RWPE1 (cell line): ENCODE results near the gene TSC2.

Experiments
- CTCF ChIA-PET: fragments of 350-600 bp; sonication (Branson Sonifier 250); formaldehyde crosslinking; extraction: SDS; loops from one replicate; lab custom pipeline; 2021; lab: Yijun Ruan, JAX
- POLR2A ChIA-PET: fragments of 400-600 bp; formaldehyde crosslinking; extraction: SDS; loops from one replicate; lab custom pipeline; 2020; ENCODE audit warnings: antibody characterized with exemption; ENCODE audit not compliant: low non-redundant PET; lab: Yijun Ruan, JAX
- DNase-seq: peaks from one replicate; pipeline ENCODE4 v3.0.0; 2012; ENCODE audit warnings: low spot score
- H3K27ac ChIP-seq: fragments of 450-650 bp; 2 replicates; pipeline ENCODE4 v1.5.1; 2017
- TF ChIP-seq, protein P1 (sequence below): fragments of 450-650 bp; conservative IDR thresholded peaks from 2 replicates; pipeline ENCODE4 v1.5.1; 2017; ENCODE audit warnings: low read depth, mild to moderate bottlenecking

TSC2 gene

DNA sequence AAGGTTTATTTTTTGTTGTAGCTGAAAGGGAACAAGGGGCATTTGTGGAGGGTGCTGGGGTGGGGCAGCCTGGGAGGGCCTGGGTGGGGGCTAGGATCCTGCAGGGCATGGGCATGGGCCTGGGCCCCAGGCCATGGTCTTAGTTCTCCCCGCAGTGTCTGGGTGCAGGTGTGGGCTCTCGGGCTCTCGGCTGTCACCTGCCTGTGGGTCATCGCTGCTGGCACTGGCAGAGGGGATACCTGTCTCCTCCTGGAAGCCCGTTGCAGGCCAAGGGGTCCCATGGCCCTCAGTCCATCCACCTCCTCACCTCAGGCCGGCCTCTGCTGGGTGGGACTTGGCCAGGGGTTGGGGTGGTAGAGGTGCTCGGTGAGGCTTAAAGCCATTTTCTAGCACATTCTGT, 30.3 kb downstream of the TSC2 start:
- TF ChIP-seq, protein P1, sequence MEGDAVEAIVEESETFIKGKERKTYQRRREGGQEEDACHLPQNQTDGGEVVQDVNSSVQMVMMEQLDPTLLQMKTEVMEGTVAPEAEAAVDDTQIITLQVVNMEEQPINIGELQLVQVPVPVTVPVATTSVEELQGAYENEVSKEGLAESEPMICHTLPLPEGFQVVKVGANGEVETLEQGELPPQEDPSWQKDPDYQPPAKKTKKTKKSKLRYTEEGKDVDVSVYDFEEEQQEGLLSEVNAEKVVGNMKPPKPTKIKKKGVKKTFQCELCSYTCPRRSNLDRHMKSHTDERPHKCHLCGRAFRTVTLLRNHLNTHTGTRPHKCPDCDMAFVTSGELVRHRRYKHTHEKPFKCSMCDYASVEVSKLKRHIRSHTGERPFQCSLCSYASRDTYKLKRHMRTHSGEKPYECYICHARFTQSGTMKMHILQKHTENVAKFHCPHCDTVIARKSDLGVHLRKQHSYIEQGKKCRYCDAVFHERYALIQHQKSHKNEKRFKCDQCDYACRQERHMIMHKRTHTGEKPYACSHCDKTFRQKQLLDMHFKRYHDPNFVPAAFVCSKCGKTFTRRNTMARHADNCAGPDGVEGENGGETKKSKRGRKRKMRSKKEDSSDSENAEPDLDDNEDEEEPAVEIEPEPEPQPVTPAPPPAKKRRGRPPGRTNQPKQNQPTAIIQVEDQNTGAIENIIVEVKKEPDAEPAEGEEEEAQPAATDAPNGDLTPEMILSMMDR, result no peak
- peak overlapping the region; percentile 3; the same call in 1 of the 2 replicates for H3K27ac ChIP-seq
- DNase-seq, result no peak
- ChIA-PET CTCF (no interaction called here), POLR2A (no interaction called here)

DNA sequence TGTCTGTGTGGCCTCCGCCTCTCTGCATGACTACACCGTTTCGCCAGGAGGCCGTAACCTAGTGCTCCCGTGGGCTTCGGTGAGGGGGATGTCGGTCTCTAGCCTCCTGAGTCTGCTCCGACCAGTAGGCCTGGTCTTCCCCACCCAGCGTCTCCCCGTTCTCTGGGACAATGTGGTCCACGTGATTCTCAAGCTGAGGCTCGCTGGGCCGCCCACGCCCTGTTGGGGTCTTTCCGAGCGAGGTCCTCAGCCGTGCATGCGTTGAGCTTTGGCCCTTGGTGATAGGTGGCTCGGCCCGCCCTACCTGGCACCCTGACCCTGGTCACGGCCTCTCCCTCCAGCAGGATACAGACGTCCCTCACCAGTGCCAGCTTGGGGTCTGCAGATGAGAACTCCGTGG, 30.9 kb downstream of the TSC2 start:
- peak overlapping the region; percentile 17; the same call in 1 of the 2 replicates for H3K27ac ChIP-seq
- TF ChIP-seq, protein P1, result no peak

DNA sequence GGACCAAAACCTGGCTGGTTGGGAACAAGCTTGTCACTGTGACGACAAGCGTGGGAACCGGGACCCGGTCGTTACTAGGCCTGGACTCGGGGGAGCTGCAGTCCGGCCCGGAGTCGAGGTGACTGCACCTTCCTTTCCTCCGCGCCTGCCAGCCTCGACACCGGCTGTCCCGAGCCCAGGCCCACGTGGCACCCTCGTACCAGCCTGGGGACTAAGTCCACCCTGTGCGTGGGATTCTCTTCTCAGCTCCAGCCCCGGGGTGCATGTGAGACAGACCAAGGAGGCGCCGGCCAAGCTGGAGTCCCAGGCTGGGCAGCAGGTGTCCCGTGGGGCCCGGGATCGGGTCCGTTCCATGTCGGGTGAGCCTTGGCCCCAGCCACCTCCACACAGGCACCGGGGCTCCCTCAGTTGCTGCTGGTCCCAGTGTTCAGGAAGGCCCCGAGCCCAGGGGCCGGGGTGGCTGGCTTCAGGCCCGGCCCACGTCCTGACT, 31.6 kb downstream of the TSC2 start:
- peak overlapping the region; percentile 17; the same call in 1 of the 2 replicates for H3K27ac ChIP-seq
- TF ChIP-seq, protein P1, result no peak
- CTCF ChIA-PET, result no interaction called here
- DNase-seq, result no peak
- POLR2A ChIA-PET, result no interaction called here

More for the DNA sequence above, 30.9 kb downstream of the TSC2 start:
- ChIA-PET CTCF (no interaction called here), POLR2A (no interaction called here)
- DNase-seq, result no peak

DNA sequence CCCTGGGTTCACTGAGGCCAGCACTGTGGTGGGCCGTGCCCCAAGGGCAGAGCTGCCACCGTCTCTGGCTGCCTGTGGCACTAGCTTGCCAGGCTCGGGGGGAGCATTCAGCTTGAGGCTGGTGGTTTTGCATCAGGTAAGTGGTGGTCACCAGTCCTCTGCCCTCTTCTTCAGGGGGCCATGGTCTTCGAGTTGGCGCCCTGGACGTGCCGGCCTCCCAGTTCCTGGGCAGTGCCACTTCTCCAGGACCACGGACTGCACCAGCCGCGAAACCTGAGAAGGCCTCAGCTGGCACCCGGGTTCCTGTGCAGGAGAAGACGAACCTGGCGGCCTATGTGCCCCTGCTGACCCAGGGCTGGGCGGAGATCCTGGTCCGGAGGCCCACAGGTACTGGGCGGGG, 32.2 kb downstream of the TSC2 start:
- no peak for DNase-seq
- ChIA-PET CTCF (no interaction called here), POLR2A (interaction anchor here (0.6 kb wide), 1 partner anchor 146 kb away, joined by 13 read pairs; no protein-coding TSS in a partner anchor)
- TF ChIP-seq, protein P1, result no peak
- no peak overlapping the region for H3K27ac ChIP-seq

DNA sequence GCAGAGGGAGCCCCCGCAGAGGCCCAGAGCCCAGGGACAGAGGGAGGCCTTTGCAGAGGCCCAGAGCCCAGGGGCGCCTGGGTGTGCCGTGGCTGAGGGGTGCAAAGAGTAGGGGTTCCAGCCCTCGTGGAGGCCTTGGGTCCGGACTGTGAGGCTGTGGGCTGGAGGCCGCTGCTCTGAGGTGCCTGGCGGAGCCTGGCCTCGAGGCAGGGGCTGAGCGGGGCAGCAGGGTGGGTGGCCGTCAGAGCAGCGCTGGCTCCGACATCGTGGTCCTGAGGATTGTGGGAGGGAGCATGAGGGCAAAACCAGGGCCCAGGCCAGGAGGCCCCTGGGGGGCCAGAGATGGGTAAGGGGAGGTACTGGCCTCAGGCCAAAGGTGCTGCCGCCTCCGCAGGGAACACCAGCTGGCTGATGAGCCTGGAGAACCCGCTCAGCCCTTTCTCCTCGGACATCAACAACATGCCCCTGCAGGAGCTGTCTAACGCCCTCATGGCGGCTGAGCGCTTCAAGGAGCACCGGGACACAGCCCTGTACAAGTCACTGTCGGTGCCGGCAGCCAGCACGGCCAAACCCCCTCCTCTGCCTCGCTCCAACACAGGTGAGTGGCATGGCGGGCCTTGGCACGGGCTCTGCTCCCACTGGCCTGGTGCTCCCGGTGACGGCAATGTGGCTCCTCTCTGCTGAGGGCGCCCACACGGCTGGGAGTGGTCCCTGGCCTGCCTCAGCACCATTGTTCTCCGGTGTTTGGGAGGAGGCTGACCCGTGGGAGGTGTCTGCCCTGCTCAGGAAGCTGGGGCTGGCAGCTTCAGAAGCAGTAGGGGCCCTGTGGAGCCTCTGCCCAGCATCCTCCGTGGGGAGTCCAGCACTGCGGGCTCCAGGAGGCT, 33.7 kb downstream of the TSC2 start:
- ChIA-PET POLR2A (no interaction called here), CTCF (no interaction called here)
- H3K27ac ChIP-seq, result peak overlapping the region; percentile 57
- no peak for DNase-seq
- TF ChIP-seq, protein P1, result no peak

DNA sequence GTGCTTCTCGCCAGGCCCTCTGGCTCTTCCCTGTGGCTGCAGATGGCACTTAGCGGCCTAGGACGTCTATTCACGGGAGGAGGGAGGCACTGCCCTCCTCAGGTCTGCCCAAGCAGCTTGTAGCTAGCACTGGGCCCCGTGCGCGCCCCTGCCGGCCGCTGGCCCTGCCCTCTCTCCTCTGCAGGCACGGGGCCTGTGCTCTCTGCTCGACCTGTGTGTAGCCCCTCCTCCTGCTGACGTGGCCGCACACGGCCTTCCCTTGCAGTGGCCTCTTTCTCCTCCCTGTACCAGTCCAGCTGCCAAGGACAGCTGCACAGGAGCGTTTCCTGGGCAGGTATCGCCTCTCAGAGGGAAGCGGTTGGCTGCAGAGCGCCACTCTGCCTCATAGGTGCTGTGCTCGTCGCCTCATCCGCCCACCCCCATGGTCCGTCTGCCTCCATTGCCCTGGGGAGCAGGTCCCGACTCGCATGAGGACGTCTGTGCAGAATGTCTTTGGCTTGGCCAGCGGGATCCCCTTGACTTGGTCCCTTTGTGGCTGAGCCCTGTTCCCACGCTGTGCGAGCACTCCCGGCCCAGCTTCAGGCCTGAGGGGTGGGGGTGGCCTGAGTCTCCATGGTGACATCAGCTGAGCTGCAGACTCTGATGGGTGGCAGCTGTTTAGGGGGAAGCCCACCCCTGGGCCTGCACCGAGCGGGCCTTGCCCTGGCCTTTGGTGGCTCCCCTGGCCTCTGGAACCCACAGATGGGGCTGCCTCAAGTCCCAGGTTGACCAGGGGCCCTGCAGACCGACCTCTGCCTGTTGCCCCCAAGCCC, 34.6 kb downstream of the TSC2 start:
- CTCF ChIA-PET, result interaction anchor here (0.6 kb wide), 2 partner anchors 10 to 55 kb away, joined by 3 to 5 read pairs; no protein-coding TSS in a partner anchor
- H3K27ac ChIP-seq, result peak overlapping the region; percentile 57
- TF ChIP-seq, protein P1, result no peak
- POLR2A ChIA-PET, result no interaction called here
- DNase-seq, result peak; percentile 64
